ENCODE data around the gene SH3GL1. TPM values are rescaled to one million over a fixed set of nuclear protein-coding genes. Genes with fewer than 3 reads are reported as not detected.

SH3GL1 gene
- total and polyA plus RNA-seq, 2 donors = 15.4 to 40.6 TPM

- 96% methylated on average over 15 of the region's 15 CpGs for WGBS
Measured at GRCh38 chr19:4385291-4386040, 14.9 kb downstream of the SH3GL1 start.

GRCh38 chr19:4380254-4380727, 20.1 kb downstream of the SH3GL1 start:
- Histone ChIP-seq H3K4me3 (ENCODE audit: low read length in 2 of 2) (no peak overlapping the region), H3K27me3 (ENCODE audit: control insufficient read depth in 2 of 2, insufficient read depth in 1 of 2, low read length in 1 of 2) (no peaks in the 10 kb centered on the region), H3K36me3 (ENCODE audit: control insufficient read depth in 2 of 2, insufficient read depth in 2 of 2, low read length in 1 of 2) (peaks cover 4 to 15% of the 10 kb centered on the region in 2 donors), H3K4me1 (ENCODE audit: control insufficient read depth in 2 of 2, insufficient read depth in 2 of 2, low read length in 2 of 2) (peaks cover 4 to 30% of the 10 kb centered on the region in 2 donors), H3K9me3 (ENCODE audit: control insufficient read depth in 2 of 2, insufficient read depth in 1 of 2, low read length in 1 of 2) (no peaks in the 10 kb centered on the region), H3K27ac (ENCODE audit: low read depth in 1 of 2, low read length in 1 of 2) (no peak overlapping the region)
- 9% methylated on average over 17 of the region's 17 CpGs for WGBS
- peak in 1 of 9 donors; percentile 54 for DNase-seq (ENCODE audit: low read depth in 6 of 9, low spot score in 9 of 9)

More at GRCh38 chr19:4385291-4386040, 14.9 kb downstream of the SH3GL1 start:
- H3K36me3 ChIP-seq (ENCODE audit: control insufficient read depth in 2 of 2, insufficient read depth in 2 of 2, low read length in 1 of 2) = peaks cover 18 to 35% of the 10 kb centered on the region in 2 donors
- peaks cover 5 to 15% of the 10 kb centered on the region in 2 donors for H3K4me1 ChIP-seq (ENCODE audit: control insufficient read depth in 2 of 2, insufficient read depth in 2 of 2, low read length in 2 of 2)
- no peak overlapping the region for H3K4me3 ChIP-seq (ENCODE audit: low read length in 2 of 2)
- DNase-seq (ENCODE audit: low read depth in 6 of 9, low spot score in 9 of 9) = no peak
- no peak overlapping the region for H3K27ac ChIP-seq (ENCODE audit: low read depth in 1 of 2, low read length in 1 of 2)
- H3K9me3 ChIP-seq (ENCODE audit: control insufficient read depth in 2 of 2, insufficient read depth in 1 of 2, low read length in 1 of 2) = no peaks in the 10 kb centered on the region
- no peaks in the 10 kb centered on the region for H3K27me3 ChIP-seq (ENCODE audit: control insufficient read depth in 2 of 2, insufficient read depth in 1 of 2, low read length in 1 of 2)

GRCh38 chr19:4379383-4380253, 20.7 kb downstream of the SH3GL1 start:
- Histone ChIP-seq H3K27ac (ENCODE audit: low read depth in 1 of 2, low read length in 1 of 2) (peak overlapping the region; percentile 29 to 38), H3K27me3 (ENCODE audit: control insufficient read depth in 2 of 2, insufficient read depth in 1 of 2, low read length in 1 of 2) (no peaks in the 10 kb centered on the region), H3K4me3 (ENCODE audit: low read length in 2 of 2) (no peak overlapping the region), H3K36me3 (ENCODE audit: control insufficient read depth in 2 of 2, insufficient read depth in 2 of 2, low read length in 1 of 2) (peaks cover 4 to 12% of the 10 kb centered on the region in 2 donors), H3K9me3 (ENCODE audit: control insufficient read depth in 2 of 2, insufficient read depth in 1 of 2, low read length in 1 of 2) (no peaks in the 10 kb centered on the region), H3K4me1 (ENCODE audit: control insufficient read depth in 2 of 2, insufficient read depth in 2 of 2, low read length in 2 of 2) (peaks cover 4 to 37% of the 10 kb centered on the region in 2 donors)
- DNase-seq (ENCODE audit: low read depth in 6 of 9, low spot score in 9 of 9) = no peak
- WGBS = 77% methylated on average over 20 of the region's 20 CpGs

- H3K36me3 ChIP-seq (ENCODE audit: control insufficient read depth in 2 of 2, insufficient read depth in 2 of 2, low read length in 1 of 2) = peaks cover 4 to 8% of the 10 kb centered on the region in 2 donors
- H3K27me3 ChIP-seq (ENCODE audit: control insufficient read depth in 2 of 2, insufficient read depth in 1 of 2, low read length in 1 of 2) = no peaks in the 10 kb centered on the region
- WGBS = 95% methylated on average over 11 of the region's 11 CpGs
- no peak overlapping the region for H3K27ac ChIP-seq (ENCODE audit: low read depth in 1 of 2, low read length in 1 of 2)
- H3K4me1 ChIP-seq (ENCODE audit: control insufficient read depth in 2 of 2, insufficient read depth in 2 of 2, low read length in 2 of 2) = peaks cover 4 to 44% of the 10 kb centered on the region in 2 donors
- no peaks in the 10 kb centered on the region for H3K9me3 ChIP-seq (ENCODE audit: control insufficient read depth in 2 of 2, insufficient read depth in 1 of 2, low read length in 1 of 2)
- no peak for DNase-seq (ENCODE audit: low read depth in 6 of 9, low spot score in 9 of 9)
- H3K4me3 ChIP-seq (ENCODE audit: low read length in 2 of 2) = no peak overlapping the region
Measured at GRCh38 chr19:4378886-4379285, 21.5 kb downstream of the SH3GL1 start.

- H3K27ac ChIP-seq (ENCODE audit: low read depth in 1 of 2, low read length in 1 of 2) = no peak overlapping the region
- 97% methylated on average over 23 of the region's 23 CpGs for WGBS
- no peaks in the 10 kb centered on the region for H3K27me3 ChIP-seq (ENCODE audit: control insufficient read depth in 2 of 2, insufficient read depth in 1 of 2, low read length in 1 of 2)
- peaks cover 4 to 55% of the 10 kb centered on the region in 2 donors for H3K4me1 ChIP-seq (ENCODE audit: control insufficient read depth in 2 of 2, insufficient read depth in 2 of 2, low read length in 2 of 2)
- DNase-seq (ENCODE audit: low read depth in 6 of 9, low spot score in 9 of 9) = no peak
- peaks cover 0 to 4% of the 10 kb centered on the region in 2 donors for H3K9me3 ChIP-seq (ENCODE audit: control insufficient read depth in 2 of 2, insufficient read depth in 1 of 2, low read length in 1 of 2)
- peaks cover 0 to 4% of the 10 kb centered on the region in 2 donors for H3K36me3 ChIP-seq (ENCODE audit: control insufficient read depth in 2 of 2, insufficient read depth in 2 of 2, low read length in 1 of 2)
- no peak overlapping the region for H3K4me3 ChIP-seq (ENCODE audit: low read length in 2 of 2)
Measured at GRCh38 chr19:4376991-4377781, 23.2 kb downstream of the SH3GL1 start.

- H3K36me3 ChIP-seq (ENCODE audit: control insufficient read depth in 2 of 2, insufficient read depth in 2 of 2, low read length in 1 of 2) = peaks cover 0 to 4% of the 10 kb centered on the region in 2 donors
- H3K27ac ChIP-seq (ENCODE audit: low read depth in 1 of 2, low read length in 1 of 2) = no peak overlapping the region
- H3K27me3 ChIP-seq (ENCODE audit: control insufficient read depth in 2 of 2, insufficient read depth in 1 of 2, low read length in 1 of 2) = no peaks in the 10 kb centered on the region
- H3K4me1 ChIP-seq (ENCODE audit: control insufficient read depth in 2 of 2, insufficient read depth in 2 of 2, low read length in 2 of 2) = peaks cover 4 to 55% of the 10 kb centered on the region in 2 donors
- 95% methylated on average over 10 of the region's 10 CpGs for WGBS
- no peak overlapping the region for H3K4me3 ChIP-seq (ENCODE audit: low read length in 2 of 2)
- no peak for DNase-seq (ENCODE audit: low read depth in 6 of 9, low spot score in 9 of 9)
- H3K9me3 ChIP-seq (ENCODE audit: control insufficient read depth in 2 of 2, insufficient read depth in 1 of 2, low read length in 1 of 2) = peaks cover 0 to 4% of the 10 kb centered on the region in 2 donors
Measured at GRCh38 chr19:4376671-4376990, 23.7 kb downstream of the SH3GL1 start.

- 90% methylated on average over 16 of the region's 16 CpGs for WGBS
- Histone ChIP-seq H3K27ac (ENCODE audit: low read depth in 1 of 2, low read length in 1 of 2) (peak overlapping the region in 1 of 2 donors; percentile 26), H3K27me3 (ENCODE audit: control insufficient read depth in 2 of 2, insufficient read depth in 1 of 2, low read length in 1 of 2) (no peaks in the 10 kb centered on the region), H3K4me3 (ENCODE audit: low read length in 2 of 2) (no peak overlapping the region), H3K36me3 (ENCODE audit: control insufficient read depth in 2 of 2, insufficient read depth in 2 of 2, low read length in 1 of 2) (peaks cover 0 to 4% of the 10 kb centered on the region in 2 donors), H3K9me3 (ENCODE audit: control insufficient read depth in 2 of 2, insufficient read depth in 1 of 2, low read length in 1 of 2) (peaks cover 0 to 4% of the 10 kb centered on the region in 2 donors), H3K4me1 (ENCODE audit: control insufficient read depth in 2 of 2, insufficient read depth in 2 of 2, low read length in 2 of 2) (peaks cover 4 to 59% of the 10 kb centered on the region in 2 donors)
- no peak for DNase-seq (ENCODE audit: low read depth in 6 of 9, low spot score in 9 of 9)
Measured at GRCh38 chr19:4376028-4376670, 24.2 kb downstream of the SH3GL1 start.
